Pons (tissue), 1 donor: ENCODE data around the gene MIF.
A peak's percentile ranks its signal among the peaks of the same experiment; 100 is the strongest.
"Not testable (repeated sequence)": the region's sequence is repeated elsewhere in the genome, so short reads cannot be mapped to it uniquely, and the experiment has no call there.

Experiments used
- DNase-seq: peaks from one replicate; pipeline ENCODE4 v3.0.0-alpha.2; 2016; ENCODE audit warnings: low spot score

Gene MIF

DNA sequence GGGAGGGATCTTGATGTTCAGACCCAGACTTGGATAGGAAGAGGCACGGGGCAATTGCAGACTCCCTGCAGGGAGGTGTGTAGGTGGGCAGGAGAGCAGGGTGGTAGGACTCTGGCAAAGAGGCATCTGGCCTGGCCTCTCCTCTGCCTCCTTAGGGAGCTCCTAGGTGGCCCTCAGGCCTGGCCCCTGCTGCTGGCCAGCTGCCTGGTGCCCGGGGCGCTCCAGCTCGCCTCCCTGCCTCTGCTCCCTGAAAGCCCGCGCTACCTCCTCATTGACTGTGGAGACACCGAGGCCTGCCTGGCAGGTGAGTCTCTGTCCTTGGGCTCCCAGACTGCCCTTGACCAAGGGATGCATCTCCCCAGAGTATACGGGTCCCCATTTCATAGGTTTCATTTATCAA, 16.6 kb upstream of the MIF start:
- no peak for DNase-seq

DNA sequence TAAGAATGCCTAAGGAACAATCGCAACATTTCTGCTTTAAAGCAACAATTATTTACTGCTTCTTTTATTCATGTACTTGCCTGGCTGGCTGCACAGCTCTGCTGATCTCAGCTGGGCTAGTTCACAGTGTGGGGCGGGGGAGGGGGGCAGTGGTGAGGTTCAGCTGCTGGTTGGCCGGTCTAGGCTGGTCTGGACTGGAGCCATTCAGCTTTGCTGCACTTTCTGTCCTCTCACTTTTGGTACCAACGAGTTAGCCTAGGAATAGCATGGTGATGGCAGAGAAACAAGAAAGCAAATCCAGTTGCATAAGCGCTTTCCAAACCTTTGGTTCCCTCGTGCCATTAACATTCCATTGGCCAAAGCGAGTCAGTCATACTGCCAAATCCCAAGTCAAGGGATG, 16.0 kb upstream of the MIF start:
- DNase-seq = no peak

DNA sequence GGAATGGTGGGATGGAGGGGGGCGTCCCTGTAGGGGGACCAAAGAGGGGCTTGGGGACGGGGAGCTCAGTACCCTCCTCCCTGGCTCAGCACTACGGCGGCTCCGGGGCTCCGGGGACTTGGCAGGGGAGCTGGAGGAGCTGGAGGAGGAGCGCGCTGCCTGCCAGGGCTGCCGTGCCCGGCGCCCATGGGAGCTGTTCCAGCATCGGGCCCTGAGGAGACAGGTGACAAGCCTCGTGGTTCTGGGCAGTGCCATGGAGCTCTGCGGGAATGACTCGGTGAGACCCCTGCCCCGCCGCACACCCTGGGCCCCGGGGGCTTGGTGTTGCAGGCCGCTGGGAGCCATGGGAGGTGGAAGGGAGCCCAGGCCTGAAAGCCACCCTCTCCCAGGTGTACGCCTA, 11.8 kb upstream of the MIF start:
- DNase-seq = no peak

DNA sequence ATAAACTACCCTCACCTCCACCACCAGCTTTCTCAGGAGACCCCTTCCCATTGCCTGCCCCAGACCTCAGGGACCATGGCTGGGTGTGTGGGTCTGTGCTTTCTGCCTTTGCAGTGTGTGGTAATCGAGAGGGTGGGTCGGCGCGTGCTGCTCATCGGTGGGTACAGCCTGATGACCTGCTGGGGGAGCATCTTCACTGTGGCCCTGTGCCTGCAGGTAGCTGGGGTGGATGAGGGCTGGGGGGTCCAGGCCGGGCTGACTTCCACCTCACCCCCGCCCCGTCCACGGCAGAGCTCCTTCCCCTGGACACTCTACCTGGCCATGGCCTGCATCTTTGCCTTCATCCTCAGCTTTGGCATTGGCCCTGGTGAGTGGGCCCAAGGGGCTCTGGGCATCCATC, 10.5 kb upstream of the MIF start:
- DNase-seq = no peak

DNA sequence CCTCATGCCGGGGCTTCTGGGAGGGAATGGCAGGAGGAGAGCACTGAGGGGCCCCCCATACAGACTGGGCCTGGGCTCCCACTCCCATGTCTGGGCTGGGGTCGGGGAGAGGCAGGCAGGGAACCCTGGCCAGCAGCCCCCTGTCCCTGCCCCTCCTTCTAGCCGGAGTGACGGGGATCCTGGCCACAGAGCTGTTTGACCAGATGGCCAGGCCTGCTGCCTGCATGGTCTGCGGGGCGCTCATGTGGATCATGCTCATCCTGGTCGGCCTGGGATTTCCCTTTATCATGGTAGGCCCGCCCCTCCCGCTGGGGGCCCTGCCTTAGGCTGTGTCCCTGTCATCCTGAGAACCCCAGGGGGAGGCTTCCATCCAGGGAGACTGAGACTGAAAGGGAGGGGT, 10.0 kb upstream of the MIF start:
- DNase-seq = no peak

DNA sequence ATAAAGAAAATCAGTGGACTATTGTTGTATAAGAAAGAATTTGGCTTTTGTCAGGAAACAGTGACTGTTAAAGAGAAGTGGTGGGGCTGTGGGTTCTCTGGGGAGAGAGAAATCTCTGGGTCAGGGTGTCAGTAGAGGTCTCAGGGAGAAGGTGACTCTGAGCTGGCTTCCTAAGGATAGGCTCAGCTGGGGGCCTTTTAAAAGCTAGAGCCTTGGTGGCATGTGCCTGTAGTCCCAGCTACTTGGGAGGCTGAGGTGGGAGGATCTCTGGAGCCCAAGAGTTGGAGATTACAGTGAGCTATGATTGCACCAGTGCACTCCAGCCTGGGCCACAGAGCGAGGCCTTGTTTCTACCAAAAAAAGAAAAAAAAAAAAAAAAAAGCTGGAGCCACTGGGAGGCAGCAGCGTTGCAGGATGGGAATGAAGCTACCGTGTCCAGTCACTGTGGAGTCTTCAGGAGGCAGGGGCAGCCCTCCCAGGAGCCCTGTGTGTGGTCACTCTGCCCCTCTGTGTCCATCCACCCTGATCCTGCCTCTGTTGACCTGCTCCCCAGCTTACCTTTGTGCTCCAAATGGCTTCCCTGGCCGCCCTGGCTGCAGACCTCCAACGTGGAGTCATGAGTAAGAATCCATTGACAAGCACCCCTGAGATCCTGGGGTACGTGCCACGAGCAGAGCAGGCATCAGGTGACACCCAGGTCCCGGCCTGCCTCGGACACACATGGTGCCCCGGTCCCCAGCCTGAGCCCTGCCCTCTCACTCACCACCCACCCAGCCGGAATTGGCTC, 5.4 kb upstream of the MIF start:
- DNase-seq = peak; percentile 36

DNA sequence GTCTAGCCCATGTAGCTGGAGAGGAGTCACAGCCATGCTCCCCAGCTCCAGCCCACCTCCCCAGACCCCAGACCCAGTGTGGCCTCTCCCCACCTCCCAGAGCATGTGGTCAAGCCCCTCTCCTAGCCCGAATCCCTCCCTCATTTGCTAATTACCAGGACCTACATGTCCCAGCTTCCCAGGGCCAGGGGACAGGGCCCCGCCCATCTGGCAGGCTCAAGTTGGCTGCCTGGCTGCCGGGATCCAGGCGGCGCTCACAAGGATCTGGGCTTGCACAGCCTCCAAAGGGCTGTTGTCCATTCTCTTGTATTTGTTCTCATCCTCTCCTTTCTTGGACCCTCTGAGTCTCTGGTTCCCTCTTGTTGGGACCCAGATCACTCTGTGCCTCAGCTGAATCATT, 4.6 kb upstream of the MIF start:
- no peak for DNase-seq

DNA sequence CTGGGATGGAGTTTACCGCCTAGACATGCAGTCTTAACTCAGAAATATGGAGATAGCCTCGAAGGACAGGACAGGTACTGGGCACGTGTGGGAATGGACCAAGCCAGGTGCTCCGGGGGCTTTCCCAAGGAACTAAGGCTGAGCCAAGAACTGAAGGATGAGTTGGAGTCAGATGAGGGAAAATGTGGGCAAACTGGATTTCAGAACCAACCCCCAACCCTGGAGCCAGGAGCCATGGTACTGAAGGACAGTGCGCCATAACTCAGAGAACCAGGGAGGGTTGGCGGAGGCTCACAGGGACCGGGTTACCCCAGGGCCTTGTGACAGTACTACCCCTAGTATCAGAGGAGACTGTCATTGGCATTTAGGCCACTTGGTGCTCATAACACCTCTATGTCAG, 2.5 kb upstream of the MIF start:
- DNase-seq = no peak

DNA sequence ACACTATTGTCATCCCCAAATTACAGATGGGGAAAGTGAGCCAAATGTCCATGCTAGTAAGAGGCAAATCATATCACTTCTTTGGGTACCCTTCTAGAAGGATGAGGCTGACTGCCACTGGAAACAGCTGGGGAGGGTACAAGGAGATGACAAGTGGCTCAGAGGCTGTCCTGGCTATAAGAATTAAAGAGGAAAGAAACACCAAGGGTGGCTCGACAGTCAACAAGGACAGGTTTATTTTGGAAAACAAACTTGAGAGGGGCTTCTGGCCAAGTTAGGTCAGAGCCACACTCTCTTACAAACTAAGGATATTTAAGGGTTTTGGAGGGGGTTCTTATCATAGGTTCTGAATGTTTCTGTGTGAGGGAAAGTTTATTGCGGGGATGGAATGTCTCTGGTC, 2.1 kb upstream of the MIF start:
- no peak for DNase-seq

DNA sequence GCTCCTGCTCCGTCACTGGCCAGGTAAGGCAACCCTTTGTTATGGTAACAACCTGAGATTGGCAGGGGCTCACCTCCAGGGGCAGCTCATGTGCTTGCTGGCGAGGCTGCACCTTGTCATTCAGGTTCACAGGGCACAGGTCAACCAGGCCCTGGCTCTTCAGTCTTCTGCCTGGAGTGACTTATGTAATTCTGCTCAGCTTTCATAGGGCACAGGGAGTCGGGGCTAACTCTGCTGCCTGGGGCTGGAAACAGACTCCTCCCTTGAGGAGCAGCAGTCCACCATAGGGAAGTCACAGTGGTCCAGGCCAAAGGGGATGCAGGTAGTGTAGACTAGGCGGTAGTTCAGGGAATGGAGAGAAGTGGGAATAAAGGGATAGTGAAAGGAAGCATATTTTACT, 1.5 kb upstream of the MIF start:
- DNase-seq = no peak

DNA sequence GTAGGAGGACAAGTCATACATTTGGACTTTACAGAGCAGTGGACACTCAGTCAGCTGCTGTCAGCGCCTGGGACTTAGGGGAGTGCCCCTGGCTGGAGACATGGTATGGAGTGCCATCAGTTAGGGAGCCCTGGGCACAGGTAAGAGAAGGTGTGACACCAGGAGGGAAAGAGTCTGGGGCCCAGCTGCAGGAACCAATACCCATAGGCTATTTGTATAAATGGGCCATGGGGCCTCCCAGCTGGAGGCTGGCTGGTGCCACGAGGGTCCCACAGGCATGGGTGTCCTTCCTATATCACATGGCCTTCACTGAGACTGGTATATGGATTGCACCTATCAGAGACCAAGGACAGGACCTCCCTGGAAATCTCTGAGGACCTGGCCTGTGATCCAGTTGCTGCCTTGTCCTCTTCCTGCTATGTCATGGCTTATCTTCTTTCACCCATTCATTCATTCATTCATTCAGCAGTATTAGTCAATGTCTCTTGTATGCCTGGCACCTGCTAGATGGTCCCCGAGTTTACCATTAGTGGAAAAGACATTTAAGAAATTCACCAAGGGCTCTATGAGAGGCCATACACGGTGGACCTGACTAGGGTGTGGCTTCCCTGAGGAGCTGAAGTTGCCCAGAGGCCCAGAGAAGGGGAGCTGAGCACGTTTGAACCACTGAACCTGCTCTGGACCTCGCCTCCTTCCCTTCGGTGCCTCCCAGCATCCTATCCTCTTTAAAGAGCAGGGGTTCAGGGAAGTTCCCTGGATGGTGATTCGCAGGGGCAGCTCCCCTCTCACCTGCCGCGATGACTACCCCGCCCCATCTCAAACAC, 850 bp upstream of the MIF start:
- no peak for DNase-seq

DNA sequence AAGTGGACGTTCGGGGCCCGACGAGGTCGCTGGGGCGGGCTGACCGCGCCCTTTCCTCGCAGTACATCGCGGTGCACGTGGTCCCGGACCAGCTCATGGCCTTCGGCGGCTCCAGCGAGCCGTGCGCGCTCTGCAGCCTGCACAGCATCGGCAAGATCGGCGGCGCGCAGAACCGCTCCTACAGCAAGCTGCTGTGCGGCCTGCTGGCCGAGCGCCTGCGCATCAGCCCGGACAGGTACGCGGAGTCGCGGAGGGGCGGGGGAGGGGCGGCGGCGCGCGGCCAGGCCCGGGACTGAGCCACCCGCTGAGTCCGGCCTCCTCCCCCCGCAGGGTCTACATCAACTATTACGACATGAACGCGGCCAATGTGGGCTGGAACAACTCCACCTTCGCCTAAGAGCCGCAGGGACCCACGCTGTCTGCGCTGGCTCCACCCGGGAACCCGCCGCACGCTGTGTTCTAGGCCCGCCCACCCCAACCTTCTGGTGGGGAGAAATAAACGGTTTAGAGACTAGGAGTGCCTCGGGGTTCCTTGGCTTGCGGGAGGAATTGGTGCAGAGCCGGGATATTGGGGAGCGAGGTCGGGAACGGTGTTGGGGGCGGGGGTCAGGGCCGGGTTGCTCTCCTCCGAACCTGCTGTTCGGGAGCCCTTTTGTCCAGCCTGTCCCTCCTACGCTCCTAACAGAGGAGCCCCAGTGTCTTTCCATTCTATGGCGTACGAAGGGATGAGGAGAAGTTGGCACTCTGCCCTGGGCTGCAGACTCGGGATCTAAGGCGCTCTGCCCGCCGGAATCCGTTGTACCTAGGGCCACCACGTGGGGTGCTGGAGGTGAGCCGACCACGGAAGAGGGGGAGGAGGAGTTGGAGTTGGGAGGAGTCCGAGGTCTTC, 771 bp downstream of the MIF start:
- peak; percentile 58 for DNase-seq

DNA sequence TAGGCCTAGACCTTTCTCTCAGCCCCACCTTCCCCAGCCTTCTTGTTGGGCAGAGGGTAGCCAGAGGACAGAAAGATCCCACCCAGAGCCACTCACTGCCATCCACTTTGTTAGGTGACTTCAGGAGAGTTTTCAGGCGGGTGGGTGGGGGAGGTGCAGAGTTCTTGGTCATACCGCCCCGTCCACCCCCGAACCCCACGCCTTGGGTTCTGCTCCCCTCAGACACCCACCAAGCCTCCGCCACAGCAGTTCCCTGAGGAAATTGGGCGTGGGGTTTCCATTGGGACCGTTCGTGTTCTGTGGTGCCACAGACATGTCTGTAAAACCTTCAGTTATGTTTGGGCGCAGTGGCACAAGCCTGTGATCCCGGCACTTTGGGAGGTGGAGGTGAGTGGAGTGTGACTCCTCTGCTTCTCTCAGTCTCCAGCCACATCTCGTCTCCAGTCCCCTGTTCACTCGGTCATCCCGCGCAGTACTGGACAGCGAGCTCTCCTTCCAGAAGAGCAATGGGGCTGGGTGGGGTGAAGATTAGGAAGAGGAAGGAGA, 1.5 kb downstream of the MIF start:
- DNase-seq = no peak

DNA sequence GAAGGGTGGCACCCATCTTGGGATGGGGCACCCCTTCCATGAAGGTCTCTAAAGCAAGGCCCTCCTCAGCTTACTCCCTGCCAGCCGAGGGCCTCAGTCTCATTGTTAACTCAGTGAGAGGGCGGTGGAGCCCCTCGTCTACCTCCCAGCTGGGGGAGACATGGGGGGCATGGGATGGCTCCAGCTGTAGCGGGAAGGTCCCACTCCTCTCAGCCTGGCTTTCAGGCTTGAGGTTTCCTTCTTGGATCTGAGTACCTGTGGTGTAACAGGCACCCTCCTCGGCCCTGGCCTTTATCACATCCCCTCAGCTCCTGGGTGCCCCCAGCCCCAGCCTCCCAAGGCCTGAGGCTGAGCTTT, 2.0 kb downstream of the MIF start:
- no peak for DNase-seq

DNA sequence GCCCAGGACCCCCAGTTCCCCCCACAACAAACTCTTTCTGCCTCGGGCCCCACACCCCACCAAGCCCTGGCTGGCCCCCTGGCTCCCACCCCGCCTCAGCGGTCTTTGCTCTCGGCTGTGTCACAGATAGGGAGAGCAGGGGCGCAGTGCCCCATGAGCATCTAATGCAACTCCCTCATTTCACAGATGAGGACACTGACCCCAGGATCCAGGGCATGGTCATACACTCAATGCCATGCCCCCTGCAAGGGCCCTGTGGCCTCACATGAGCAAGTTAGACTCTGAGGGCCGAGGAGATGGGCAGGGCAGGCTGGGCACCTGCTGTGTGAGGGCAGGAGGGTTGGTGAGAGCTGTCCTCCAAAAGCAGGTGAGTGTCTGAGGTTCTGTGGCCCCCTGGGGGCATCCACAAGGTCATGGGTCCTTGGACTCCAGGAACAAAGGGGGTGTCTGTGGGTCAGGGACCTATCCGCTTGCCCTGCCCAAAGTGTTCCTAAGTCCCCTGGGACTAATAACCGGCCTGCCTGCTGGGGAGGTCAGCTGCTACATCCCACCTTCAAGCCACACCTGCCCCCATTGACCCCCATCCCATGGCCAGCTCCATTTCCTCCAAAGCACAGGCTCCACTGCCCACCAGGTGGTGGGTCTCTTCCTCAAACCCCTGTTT, 2.5 kb downstream of the MIF start:
- DNase-seq = no peak

DNA sequence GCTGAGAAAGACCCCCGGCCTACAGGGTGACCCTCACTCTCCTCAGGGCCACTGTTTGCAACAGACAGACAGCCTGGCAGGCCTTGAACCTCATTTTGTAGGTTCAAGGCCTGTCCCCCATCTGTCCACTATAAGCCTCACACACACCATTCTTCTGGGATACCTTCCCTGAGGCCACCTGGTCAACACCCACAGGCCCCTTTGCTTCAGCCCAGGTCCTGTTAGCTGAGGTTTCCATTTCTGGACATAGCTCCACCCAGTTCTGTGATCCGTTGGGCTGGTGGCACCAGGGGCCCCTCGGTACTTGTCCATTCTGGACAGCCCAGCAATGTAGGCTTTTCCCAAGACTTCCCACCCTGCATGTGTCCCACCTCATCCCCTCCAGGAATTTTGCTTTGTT, 3.1 kb downstream of the MIF start:
- no peak for DNase-seq

DNA sequence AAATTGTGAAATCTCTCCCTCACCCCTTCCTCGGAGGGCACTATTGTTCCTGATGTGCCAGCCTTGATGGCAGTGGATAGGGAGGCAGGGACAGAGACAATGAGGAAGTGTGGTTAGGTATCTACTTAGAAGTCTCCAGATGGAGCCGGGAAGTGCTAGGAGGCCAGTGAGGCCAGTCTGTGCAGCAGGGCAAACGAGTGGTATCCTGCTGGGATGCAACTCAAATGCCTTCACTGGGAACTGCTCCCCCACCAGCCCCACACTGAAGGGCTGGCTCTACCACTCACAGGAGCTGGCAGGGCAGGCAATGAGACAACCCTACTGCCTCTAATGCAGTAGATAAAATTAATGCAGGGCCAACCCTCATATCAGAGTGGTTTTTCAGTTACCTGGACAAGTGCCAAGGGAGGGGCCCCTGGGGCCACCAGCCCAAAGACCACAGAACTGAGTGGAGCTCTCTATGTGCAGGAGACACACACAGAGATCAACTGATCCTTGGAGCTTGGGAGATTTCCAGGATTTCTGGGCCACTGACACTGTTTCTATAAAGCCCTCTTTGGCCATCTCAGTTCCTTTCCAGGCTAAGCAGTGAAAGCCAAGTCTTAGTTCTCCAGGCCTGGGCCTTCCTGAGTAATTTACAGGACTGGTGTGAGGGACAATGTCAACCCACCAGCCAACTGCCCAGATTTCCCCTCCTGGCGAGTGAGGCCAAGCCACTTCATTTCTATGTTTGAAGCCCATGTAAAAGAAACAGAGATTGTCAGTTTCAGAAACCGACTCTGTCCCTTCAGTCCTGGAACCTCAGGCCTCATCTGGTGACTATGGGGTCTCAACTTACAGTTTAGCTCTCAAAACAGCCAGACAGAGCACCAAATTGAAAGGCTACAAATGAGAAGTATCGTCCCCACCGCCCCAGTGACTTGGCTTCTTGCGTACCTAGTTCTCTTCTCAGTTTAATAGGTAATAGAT, 4.1 kb downstream of the MIF start:
- DNase-seq = peak; percentile 75

DNA sequence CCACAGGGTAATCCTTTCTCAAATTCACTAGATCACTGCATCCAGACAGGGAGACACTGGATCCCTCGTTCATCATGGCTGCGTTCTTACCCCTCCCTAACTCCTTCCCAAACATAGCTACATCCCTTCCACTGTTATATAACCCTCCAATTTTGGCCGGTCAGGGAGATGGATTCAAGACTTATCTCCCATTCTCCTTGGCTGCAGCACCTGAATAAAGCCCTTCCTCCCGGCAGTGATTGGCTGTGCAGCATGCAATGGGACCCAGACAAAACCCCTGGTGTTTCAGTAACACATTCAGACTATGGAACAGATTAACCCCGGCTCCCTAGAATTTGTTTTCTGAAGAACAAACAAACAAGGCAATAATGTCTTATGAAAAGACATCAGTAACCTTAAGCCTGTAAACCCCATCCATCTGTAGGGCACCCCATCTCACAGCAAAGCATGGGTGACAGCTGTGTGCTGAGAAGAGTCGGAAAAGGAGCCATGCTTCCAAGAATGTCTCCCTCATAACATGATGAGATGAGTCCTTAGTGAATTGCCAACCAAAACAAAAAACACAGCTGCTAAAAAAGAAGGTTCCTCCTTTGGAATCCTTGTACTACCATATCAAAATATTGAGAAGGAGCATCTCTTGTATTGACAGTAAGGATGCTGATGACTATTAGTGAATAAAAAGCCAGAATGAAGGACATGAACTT, 5.0 kb downstream of the MIF start:
- no peak for DNase-seq

DNA sequence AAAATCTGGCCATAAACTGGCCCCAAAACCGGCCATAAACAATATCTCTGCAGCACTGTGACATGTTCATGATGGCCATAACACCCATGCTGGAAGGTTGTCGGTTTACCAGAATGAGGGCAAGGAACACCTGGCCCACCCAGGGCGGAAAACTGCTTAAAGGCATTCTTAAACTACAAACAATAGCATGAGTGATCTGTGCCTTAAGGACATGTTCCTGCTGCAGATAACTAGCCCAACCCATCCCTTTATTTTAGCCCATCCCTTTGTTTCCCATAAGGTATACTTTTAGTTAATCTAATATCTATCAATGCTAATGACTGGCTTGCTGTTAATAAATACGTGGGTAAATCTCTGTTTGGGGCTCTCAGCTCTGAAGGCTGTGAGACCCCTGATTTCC, 6.0 kb downstream of the MIF start:
- DNase-seq = not testable (repeated sequence)

DNA sequence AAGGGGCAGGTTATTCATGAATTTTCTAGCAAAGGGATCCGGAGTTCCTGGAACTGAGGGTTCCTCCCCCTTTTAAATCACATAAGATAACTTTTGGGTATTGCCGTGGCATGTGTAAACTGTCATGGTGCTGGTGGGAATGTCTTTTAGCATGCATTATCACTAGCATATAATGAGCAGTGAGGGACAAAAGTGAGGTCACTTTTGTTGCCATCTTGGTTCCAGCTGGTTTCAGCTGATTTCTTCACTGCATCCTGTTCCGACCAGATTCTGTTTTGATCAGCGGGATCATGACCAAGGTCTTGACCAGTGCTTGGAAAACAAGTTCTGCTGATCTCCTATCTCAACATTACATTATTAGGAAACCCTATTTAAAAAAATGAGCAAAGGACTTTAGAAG, 7.4 kb downstream of the MIF start:
- no peak for DNase-seq
